Psoas muscle (tissue), 8 donors: ENCODE data around the gene GEMIN7. TPM values are rescaled to one million over a fixed set of nuclear protein-coding genes. Genes with fewer than 3 reads are reported as not detected.

Experiments
- ATAC-seq, 4 donors: fragments of 200-7000 bp; cut with Tn5 transposase; one replicate each; pipeline ENCODE4 v1.9.1; 2020; ENCODE audit warnings: moderate library complexity in 3 of 4, mild to moderate bottlenecking in 2 of 4
- DNase-seq, 2 donors: peaks; one replicate each; pipeline ENCODE4 v3.0.0-alpha.2; 2020
- H3K27ac ChIP-seq: fragments of 200-600 bp; one replicate; pipeline ENCODE4 v1.8.0; 2022
- H3K27me3 ChIP-seq, 3 donors: fragments of 200-600 bp in 1 of 3; one replicate each; pipeline versions ENCODE4 v1.6.1 to v1.8.0; 2013 to 2022; ENCODE audit warnings: low read length in 2 of 3, mild to moderate bottlenecking in 2 of 3, moderate library complexity in 1 of 3; ENCODE audit not compliant: insufficient read depth in 3 of 3
- H3K36me3 ChIP-seq, 2 donors: fragments of 200-600 bp in 1 of 2; one replicate each; pipeline versions ENCODE4 v1.6.1 to v1.8.0; 2013 to 2022; ENCODE audit warnings: low read depth in 1 of 2, mild to moderate bottlenecking in 1 of 2, moderate library complexity in 1 of 2; ENCODE audit not compliant: insufficient read depth in 1 of 2
- H3K4me1 ChIP-seq: fragments of 200-600 bp; one replicate; pipeline ENCODE4 v1.8.0; 2022
- H3K4me3 ChIP-seq: fragments of 200-600 bp; one replicate; pipeline ENCODE4 v1.8.0; 2022; ENCODE audit warnings: mild to moderate bottlenecking
- H3K9me3 ChIP-seq: fragments of 200-600 bp; one replicate; pipeline ENCODE4 v1.8.0; 2022
- WGBS, 3 donors: extraction: QIAGEN DNeasy Blood & Tissue Kit; methylation state at CpG; one replicate each; pipeline versions ENCODE4 v1.1.6 to v1.1.7; 2013; 5-methylcytosine and 5-hydroxymethylcytosine counted together
- intact Hi-C, 2 donors: fragments of 100-400 bp; cut with DNase I; formaldehyde crosslinking; loops; one replicate each; pipeline versions ENCODE4 v1.11.0 to v1.14.2; 2022
- polyA plus RNA-seq, 3 donors: library from polyadenylated mRNA; stranded (reverse); fragments of 200-250 nt; gene quantifications; one replicate each; pipeline ENCODE4 v1.2.3, GENCODE V29; 2013
- total RNA-seq, 4 donors: library from RNA; stranded (reverse); fragmentation: NEBNext Ultra II Directional in 2 of 4; extraction: Animal tissue kit (Norgen Biotek cat#: 25700) in 2 of 4; gene quantifications; one replicate each; pipeline versions ENCODE4 v1.2.1 to v1.2.4, GENCODE V29; 2021 to 2023
- TF ChIP-seq, protein P1 (sequence below): fragments of 200-600 bp; IDR thresholded peaks from one replicate; pipeline ENCODE4 v1.8.0; 2022; ENCODE audit warnings: antibody characterized with exemption
- donor health status: healthy with polysubstance abuse.
- donor health status: DM: no; HTN: no; CAD: no; lungs with moderate emphysema.
- donor health status: Bipolar disorder and iron deficiency.
- donor health status: healthy.
- donor health status: DM: yes; HTN: yes; CAD: no.
- donor health status: DM: no; HTN: no; CAD: no.
- donor health status: DM: no; HTN: no; CAD: no.
- donor health status: DM: yes; HTN: yes; CAD: no.

GEMIN7 gene
- total and polyA plus RNA-seq, 7 donors = 19.6 to 51.1 (median 27.3) TPM

DNA sequence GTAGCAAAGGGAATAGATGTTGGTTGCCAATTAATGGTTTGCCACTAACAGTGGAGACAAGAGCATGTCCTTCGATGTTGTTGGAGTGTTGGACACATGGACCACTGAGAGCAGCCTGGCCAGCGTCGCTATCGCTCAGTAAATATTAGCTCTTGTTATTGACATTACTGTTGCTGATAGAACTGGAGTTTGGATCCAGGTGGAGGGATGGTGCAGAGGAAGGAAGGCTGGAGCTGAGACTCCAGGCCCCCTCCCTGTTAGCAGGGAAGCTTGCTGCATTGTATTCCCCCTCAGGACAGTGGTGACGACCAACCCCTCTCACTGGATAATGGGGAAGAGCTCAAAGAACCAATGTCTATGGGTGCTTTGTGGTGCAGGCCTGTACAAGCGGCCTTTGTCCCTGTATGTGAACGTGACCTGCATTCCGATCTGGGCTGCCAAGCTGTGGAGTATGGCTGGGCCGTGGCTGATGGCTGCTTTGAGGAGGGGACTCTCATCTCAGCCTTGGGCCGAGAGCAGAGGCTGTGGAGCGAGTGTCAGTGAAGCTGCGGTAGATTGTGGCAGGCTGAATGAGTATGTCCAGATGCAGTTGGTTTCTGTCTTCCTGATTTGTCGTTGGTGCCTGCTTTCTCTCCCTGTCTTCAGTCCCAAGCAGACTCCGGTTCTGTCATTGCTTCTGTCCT, 33.2 kb upstream of the GEMIN7 start:
- 77 to 82% (median 81%) methylated on average over 14 of the region's 14 CpGs for WGBS, 3 donors
- DNase-seq (no peak), ATAC-seq (no peak)
- Histone ChIP-seq H3K36me3 (peaks cover 3 to 65% of the 10 kb centered on the region in 2 donors), H3K9me3 (no peaks in the 10 kb centered on the region), H3K27me3 (no peaks in the 10 kb centered on the region), H3K4me1 (peaks cover 57% of the 10 kb centered on the region), H3K27ac (no peak overlapping the region), H3K4me3 (no peak overlapping the region)
- TF ChIP-seq, protein P1, sequence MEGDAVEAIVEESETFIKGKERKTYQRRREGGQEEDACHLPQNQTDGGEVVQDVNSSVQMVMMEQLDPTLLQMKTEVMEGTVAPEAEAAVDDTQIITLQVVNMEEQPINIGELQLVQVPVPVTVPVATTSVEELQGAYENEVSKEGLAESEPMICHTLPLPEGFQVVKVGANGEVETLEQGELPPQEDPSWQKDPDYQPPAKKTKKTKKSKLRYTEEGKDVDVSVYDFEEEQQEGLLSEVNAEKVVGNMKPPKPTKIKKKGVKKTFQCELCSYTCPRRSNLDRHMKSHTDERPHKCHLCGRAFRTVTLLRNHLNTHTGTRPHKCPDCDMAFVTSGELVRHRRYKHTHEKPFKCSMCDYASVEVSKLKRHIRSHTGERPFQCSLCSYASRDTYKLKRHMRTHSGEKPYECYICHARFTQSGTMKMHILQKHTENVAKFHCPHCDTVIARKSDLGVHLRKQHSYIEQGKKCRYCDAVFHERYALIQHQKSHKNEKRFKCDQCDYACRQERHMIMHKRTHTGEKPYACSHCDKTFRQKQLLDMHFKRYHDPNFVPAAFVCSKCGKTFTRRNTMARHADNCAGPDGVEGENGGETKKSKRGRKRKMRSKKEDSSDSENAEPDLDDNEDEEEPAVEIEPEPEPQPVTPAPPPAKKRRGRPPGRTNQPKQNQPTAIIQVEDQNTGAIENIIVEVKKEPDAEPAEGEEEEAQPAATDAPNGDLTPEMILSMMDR = no peak
- intact Hi-C loops = no loop called here

DNA sequence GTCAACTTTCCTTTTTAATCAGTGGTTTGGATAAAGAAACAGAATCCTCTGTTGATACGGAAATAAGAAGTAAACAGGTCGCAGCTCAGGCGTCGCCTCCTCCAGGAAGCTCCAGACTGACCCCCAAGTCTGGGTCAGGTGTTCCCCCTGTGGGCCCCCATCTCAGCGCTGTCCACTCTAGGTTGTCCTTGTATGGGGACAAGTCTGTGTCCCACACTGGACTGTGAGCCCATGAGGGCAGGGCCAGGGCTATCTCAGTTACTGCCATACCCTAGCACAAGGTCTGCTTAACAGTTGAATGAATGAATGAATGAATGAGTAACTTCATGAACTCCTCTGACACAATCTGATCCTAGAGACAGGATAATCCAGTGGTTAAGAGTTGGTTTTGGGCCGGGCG, 32.7 kb upstream of the GEMIN7 start:
- Histone ChIP-seq H3K4me3 (no peak overlapping the region), H3K27me3 (no peaks in the 10 kb centered on the region), H3K4me1 (peaks cover 52% of the 10 kb centered on the region), H3K9me3 (no peaks in the 10 kb centered on the region), H3K36me3 (peaks cover 1 to 63% of the 10 kb centered on the region in 2 donors), H3K27ac (no peak overlapping the region)
- TF ChIP-seq, protein P1 = no peak
- intact Hi-C loops = no loop called here
- ATAC-seq (no peak), DNase-seq (no peak)
- 87 to 92% (median 90%) methylated on average over 7 of the region's 7 CpGs for WGBS, 3 donors

DNA sequence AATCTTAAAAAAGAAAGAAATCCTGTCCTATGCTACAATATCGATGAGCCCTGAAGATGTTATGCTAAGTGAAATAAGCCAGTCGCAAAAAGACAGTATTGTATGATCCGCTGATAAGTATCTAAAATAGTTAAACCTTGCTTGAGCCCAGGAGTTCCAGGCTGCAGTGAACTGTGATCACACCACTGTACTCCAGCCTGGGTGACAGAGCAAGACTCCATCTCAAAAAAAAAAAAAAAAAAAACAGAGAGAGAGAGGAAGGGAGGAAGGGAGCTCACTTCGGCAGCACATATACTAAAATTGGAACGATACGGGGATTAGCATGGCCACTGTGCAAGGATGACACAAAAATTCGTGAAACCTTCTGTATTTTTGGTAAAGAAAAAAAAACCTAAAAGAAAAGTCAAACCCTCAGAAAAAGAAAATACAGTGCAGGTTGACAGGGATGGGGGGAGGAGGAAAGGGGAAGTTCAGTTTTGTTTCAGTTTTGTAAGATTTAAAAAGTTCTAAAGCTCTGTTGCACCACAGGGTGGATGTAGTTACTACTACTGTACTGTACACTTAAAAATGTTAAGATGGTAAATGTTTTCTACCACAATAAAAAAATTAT, 31.8 kb upstream of the GEMIN7 start:
- no peaks in the 10 kb centered on the region for H3K27me3 ChIP-seq
- H3K4me1 ChIP-seq = peaks cover 45% of the 10 kb centered on the region
- H3K4me3 ChIP-seq = no peak overlapping the region
- intact Hi-C loops = no loop called here
- TF ChIP-seq, protein P1 = no peak
- ATAC-seq = no peak
- H3K36me3 ChIP-seq = peaks cover 0 to 63% of the 10 kb centered on the region in 2 donors
- no peak for DNase-seq
- 67 to 83% (median 73%) methylated on average over 7 of the region's 7 CpGs for WGBS, 3 donors
- no peaks in the 10 kb centered on the region for H3K9me3 ChIP-seq
- no peak overlapping the region for H3K27ac ChIP-seq

DNA sequence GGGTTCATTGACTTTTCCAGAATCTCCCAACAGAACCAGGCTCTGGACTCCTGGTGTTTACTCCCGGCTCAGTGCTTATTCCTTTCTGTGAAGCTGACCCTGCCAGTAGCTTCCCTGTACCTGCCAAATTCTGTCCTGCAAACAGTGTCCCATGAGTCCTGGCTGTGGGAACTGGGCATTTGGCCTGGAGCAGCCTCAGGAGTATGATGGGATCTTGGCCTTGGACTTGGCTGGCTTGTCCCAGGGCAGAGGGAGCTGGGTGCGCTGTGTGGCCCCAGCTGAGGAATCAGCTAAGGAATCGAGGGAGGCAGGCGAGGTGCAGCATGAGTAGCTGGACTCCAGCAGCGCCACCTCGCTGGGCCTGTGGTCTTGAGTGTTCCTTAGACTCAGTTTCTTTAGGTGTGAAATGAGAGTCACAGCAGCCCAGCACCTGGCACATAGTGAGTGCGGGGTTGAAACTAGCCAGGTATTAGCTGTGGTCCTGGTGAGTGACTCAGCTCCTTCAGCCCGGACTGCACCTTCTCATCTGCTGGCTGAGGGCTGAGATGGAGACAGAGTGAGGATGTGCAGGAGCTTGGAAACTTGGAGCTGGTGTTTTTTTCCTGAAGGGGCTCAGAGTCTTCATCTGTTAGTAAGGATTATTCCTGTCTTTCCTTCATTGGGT, 29.9 kb upstream of the GEMIN7 start:
- Histone ChIP-seq H3K9me3 (no peaks in the 10 kb centered on the region), H3K36me3 (peaks cover 4 to 63% of the 10 kb centered on the region in 2 donors), H3K4me1 (peaks cover 45% of the 10 kb centered on the region), H3K27ac (peak overlapping the region; percentile 71), H3K27me3 (no peaks in the 10 kb centered on the region), H3K4me3 (no peak overlapping the region)
- DNase-seq (peak in 1 of 2 donors; percentile 63), ATAC-seq (peak; percentile 54 to 86 (median 68))
- WGBS, 3 donors = 49 to 68% (median 56%) methylated on average over 8 of the region's 8 CpGs
- TF ChIP-seq, protein P1 = no peak
- intact Hi-C loops = no loop called here
